A673 (cell line): ENCODE data around the gene MRPL34. TPM values are rescaled to one million over a fixed set of nuclear protein-coding genes. Genes with fewer than 3 reads are reported as not detected.

ENCODE experiments used
- BruUV-seq: library from RNA; stranded (reverse); fragments of 400-500 nt; replicated peaks from 2 replicates; lab custom pipeline; 2021; lab: Mats Ljungman, UMichigan
- CTCF ChIA-PET: fragments of 300-600 bp; sonication (Branson Sonifier 250); formaldehyde crosslinking; loops from one replicate; lab custom pipeline; 2022; ENCODE audit warnings: antibody characterized with exemption; lab: Charles Lee
- POLR2A ChIA-PET: fragments of 300-600 bp; sonication (Branson Sonifier 250); formaldehyde crosslinking; loops from one replicate; lab custom pipeline; 2022; ENCODE audit warnings: antibody characterized with exemption; ENCODE audit not compliant: low non-redundant PET; lab: Charles Lee
- DNase-seq: peaks from one replicate; pipeline ENCODE4 v3.0.0-alpha.2; 2015; ENCODE audit warnings: low spot score
- H3K27ac ChIP-seq: fragments of 200-600 bp; sonication (generic); 2 replicates; pipeline ENCODE4 v1.5.1; 2016; ENCODE audit warnings: mixed run types, low read depth, mild to moderate bottlenecking, mixed read lengths, antibody characterized with exemption, low read length; ENCODE audit not compliant: poor library complexity, severe bottlenecking
- H3K27me3 ChIP-seq: fragments of 200-600 bp; sonication (generic); replicated peaks from 2 replicates; pipeline ENCODE4 v1.6.1; 2017; ENCODE audit warnings: mixed run types, low read depth, mild to moderate bottlenecking, mixed read lengths, antibody characterized with exemption, low read length; ENCODE audit not compliant: insufficient read depth, poor library complexity
- H3K36me3 ChIP-seq: fragments of 200-600 bp; sonication (generic); 2 replicates; pipeline ENCODE4 v1.6.1; 2016; ENCODE audit warnings: mixed run types, mild to moderate bottlenecking, mixed read lengths, antibody characterized with exemption, low read length; ENCODE audit not compliant: insufficient read depth, poor library complexity, severe bottlenecking
- H3K4me1 ChIP-seq: fragments of 200-600 bp; sonication (generic); 2 replicates; pipeline ENCODE4 v1.6.1; 2017; ENCODE audit warnings: mixed run types, mild to moderate bottlenecking, mixed read lengths, antibody characterized with exemption, low read length; ENCODE audit not compliant: insufficient read depth, poor library complexity, severe bottlenecking
- H3K4me3 ChIP-seq: fragments of 200-600 bp; sonication (generic); 2 replicates; pipeline ENCODE4 v1.5.1; 2016; ENCODE audit warnings: low read depth, mixed run types, mild to moderate bottlenecking, mixed read lengths, low read length; ENCODE audit not compliant: poor library complexity, severe bottlenecking
- H3K9me3 ChIP-seq: fragments of 200-600 bp; sonication (generic); 2 replicates; pipeline ENCODE4 v1.6.1; 2016; ENCODE audit warnings: mixed run types, low read depth, mild to moderate bottlenecking, mixed read lengths, antibody characterized with exemption, low read length; ENCODE audit not compliant: poor library complexity, severe bottlenecking
- EZH2 ChIP-seq: fragments of 200-600 bp; sonication (generic); IDR thresholded peaks from 2 replicates; pipeline ENCODE4 v1.6.1; 2017; ENCODE audit warnings: borderline replicate concordance, low read depth, mild to moderate bottlenecking, mixed read lengths, antibody characterized with exemption, low read length; ENCODE audit not compliant: poor library complexity, severe bottlenecking
- intact Hi-C: fragments of 100-400 bp; cut with micrococcal nuclease; formaldehyde crosslinking; loops from one replicate; pipeline ENCODE4 v1.10.0; 2022; ENCODE audit not compliant: unreplicated experiment
- total RNA-seq: library from RNA; stranded (reverse); gene quantifications from 2 replicates; pipeline ENCODE4 v1.2.3, GENCODE V29; 2021
- TF ChIP-seq, protein P1 (sequence below): fragments of 300-800, 200-600 bp; sonication (generic); conservative IDR thresholded peaks from 2 replicates; pipeline ENCODE4 v1.5.1; 2017; ENCODE audit warnings: low read depth, mild to moderate bottlenecking, antibody characterized with exemption, low read length, moderate library complexity, mixed read lengths

The MRPL34 gene
- total RNA-seq, 1 experiment from 2014 or later = 91.8 TPM

DNA sequence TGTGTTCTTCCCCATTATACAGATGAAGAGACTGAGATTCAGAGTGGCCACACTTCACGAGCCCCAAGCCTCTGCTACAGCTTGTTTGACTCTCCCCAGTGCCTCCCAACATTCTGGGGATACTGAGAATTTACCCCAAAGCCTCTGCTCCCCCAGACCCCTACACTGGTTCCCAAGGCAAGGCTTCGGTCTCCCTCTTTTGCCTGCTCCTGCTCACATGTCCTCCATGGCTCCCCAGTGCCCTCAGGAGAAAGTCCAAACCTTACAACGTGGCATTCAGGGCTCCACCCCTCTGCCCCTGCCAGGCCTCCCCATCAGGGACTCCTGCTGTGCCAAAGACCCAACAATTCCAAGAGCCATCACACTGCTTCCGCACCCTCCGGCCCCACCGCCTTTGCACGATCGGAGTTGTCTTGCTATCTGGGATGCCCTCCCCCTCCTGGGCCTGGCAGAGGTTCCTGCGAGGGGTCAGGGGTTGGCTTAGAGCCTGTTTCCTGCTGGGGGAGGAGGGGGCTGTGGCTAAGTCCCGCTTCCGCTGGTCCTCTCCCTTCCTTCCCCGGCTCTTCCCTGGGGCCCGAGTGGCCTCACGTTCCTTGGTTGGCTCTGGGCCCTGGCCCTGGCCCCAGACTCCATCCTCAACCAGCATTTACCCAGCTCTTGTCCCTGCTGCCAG, 47.1 kb downstream of the MRPL34 start:
- no peaks in the 10 kb centered on the region for H3K9me3 ChIP-seq
- no TSS peak for BruUV-seq
- no peak for DNase-seq
- no peak overlapping the region for H3K27ac ChIP-seq
- no peak overlapping the region for H3K4me3 ChIP-seq
- POLR2A ChIA-PET = no interaction called here
- CTCF ChIA-PET = interaction anchor here (0.6 kb wide), 1 partner anchor 10 kb away, joined by 3 read pairs; no protein-coding TSS in a partner anchor
- no peaks in the 10 kb centered on the region for H3K36me3 ChIP-seq
- TF ChIP-seq, protein P1, sequence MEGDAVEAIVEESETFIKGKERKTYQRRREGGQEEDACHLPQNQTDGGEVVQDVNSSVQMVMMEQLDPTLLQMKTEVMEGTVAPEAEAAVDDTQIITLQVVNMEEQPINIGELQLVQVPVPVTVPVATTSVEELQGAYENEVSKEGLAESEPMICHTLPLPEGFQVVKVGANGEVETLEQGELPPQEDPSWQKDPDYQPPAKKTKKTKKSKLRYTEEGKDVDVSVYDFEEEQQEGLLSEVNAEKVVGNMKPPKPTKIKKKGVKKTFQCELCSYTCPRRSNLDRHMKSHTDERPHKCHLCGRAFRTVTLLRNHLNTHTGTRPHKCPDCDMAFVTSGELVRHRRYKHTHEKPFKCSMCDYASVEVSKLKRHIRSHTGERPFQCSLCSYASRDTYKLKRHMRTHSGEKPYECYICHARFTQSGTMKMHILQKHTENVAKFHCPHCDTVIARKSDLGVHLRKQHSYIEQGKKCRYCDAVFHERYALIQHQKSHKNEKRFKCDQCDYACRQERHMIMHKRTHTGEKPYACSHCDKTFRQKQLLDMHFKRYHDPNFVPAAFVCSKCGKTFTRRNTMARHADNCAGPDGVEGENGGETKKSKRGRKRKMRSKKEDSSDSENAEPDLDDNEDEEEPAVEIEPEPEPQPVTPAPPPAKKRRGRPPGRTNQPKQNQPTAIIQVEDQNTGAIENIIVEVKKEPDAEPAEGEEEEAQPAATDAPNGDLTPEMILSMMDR = no peak
- TF ChIP-seq EZH2 = no peak
- H3K27me3 ChIP-seq = no peaks in the 10 kb centered on the region
- intact Hi-C loops = no loop called here
- H3K4me1 ChIP-seq = no peaks in the 10 kb centered on the region

DNA sequence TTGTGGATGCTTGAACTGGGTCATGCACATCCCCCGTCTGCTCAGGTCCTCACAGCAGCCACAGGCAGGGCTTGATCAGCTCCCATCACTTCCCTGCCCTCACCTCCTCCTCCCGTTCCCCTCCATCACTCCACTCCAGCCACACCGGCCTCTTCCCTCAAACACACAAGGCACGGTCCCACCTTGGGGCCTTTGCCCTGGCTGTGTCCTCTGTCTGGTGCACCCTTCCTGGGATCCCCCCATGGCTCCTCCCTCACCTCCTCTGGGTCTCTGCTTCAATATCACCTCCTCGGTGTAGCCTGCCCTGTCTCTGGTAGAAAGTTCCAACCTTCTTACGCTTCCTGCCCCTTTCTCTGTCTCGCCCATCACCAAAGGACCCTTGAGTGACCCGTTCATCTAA, 47.7 kb downstream of the MRPL34 start:
- no peaks in the 10 kb centered on the region for H3K36me3 ChIP-seq
- TF ChIP-seq EZH2 = no peak
- TF ChIP-seq, protein P1 = no peak
- no TSS peak for BruUV-seq
- no peaks in the 10 kb centered on the region for H3K9me3 ChIP-seq
- intact Hi-C loops = no loop called here
- no peaks in the 10 kb centered on the region for H3K27me3 ChIP-seq
- no peak for DNase-seq
- H3K4me1 ChIP-seq = no peaks in the 10 kb centered on the region
- ChIA-PET CTCF (interaction anchor here (0.6 kb wide), 1 partner anchor 11 kb away, joined by 3 read pairs; no protein-coding TSS in a partner anchor), POLR2A (no interaction called here)
- no peak overlapping the region for H3K4me3 ChIP-seq
- H3K27ac ChIP-seq = no peak overlapping the region

Other genes with a start within 250 kb of the MRPL34 start
- gene HAUS8, start 230.4 kb upstream of the MRPL34 start, total RNA-seq = 66.4 and 68.1 TPM in 2 replicates
- 85.2 and 85.4 TPM in 2 replicates for gene MYO9B, start 230.1 kb upstream of the MRPL34 start, total RNA-seq
- 32.1 and 33.2 TPM in 2 replicates for gene USE1, start 90.5 kb upstream of the MRPL34 start, total RNA-seq
- gene OCEL1, start 79.6 kb upstream of the MRPL34 start, total RNA-seq = 8.2 and 14.8 TPM in 2 replicates
- gene NR2F6, start 60.0 kb upstream of the MRPL34 start, total RNA-seq = 26.3 and 32.9 TPM in 2 replicates
- 0.61 TPM in 1 of 2 replicates, not detected in the other for gene USHBP1, start 41.1 kb upstream of the MRPL34 start, total RNA-seq
- 136 and 147 TPM in 2 replicates for gene BABAM1, start 38.4 kb upstream of the MRPL34 start, total RNA-seq
- 15.8 and 17.5 TPM in 2 replicates for gene ANKLE1, start 24.0 kb upstream of the MRPL34 start, total RNA-seq
- gene ABHD8, start 2.4 kb upstream of the MRPL34 start, total RNA-seq = 11.0 and 16.8 TPM in 2 replicates
- gene DDA1, start 3.7 kb downstream of the MRPL34 start, total RNA-seq = 67.2 and 68.5 TPM in 2 replicates
- gene ANO8, start 29.0 kb downstream of the MRPL34 start, total RNA-seq = 18.6 and 22.1 TPM in 2 replicates
- 51.5 and 53.2 TPM in 2 replicates for gene GTPBP3, start 31.7 kb downstream of the MRPL34 start, total RNA-seq
- gene PLVAP, start 71.5 kb downstream of the MRPL34 start, total RNA-seq = 0.24 TPM in 1 of 2 replicates, not detected in the other
- not detected in 2 replicates for gene CCDC194, start 88.3 kb downstream of the MRPL34 start, total RNA-seq
- gene BST2, start 99.8 kb downstream of the MRPL34 start, total RNA-seq = 1.3 and 3.6 TPM in 2 replicates
- gene MVB12A, start 114.2 kb downstream of the MRPL34 start, total RNA-seq = 39.5 and 56.9 TPM in 2 replicates
- 0.31 TPM in 1 of 2 replicates, not detected in the other for gene TMEM221, start 142.8 kb downstream of the MRPL34 start, total RNA-seq
- gene NXNL1, start 155.1 kb downstream of the MRPL34 start, total RNA-seq = not detected in 2 replicates
- 3.0 and 6.9 TPM in 2 replicates for gene SLC27A1, start 164.7 kb downstream of the MRPL34 start, total RNA-seq
- gene PGLS, start 205.8 kb downstream of the MRPL34 start, total RNA-seq = 80.1 and 94.4 TPM in 2 replicates
- gene COLGALT1, start 249.8 kb downstream of the MRPL34 start, total RNA-seq = 91.3 and 93.5 TPM in 2 replicates